Measurements from ENCODE around the gene SORCS2.

- TF ChIP-seq CTCF (IDR thresholded peaks at IDR 0.05; ENCODE audit: poor library complexity, severe bottlenecking) (peak; percentile 24), EP300 (conservative IDR thresholded peaks at IDR 0.05; ENCODE audit: poor library complexity, severe bottlenecking) (no peak), EZH2 (IDR thresholded peaks at IDR 0.05; ENCODE audit: borderline replicate concordance, insufficient read depth, low read length, poor library complexity, severe bottlenecking) (no peak), POLR2AphosphoS5 (IDR thresholded peaks at IDR 0.05) (no peak), REST (IDR thresholded peaks at IDR 0.05; ENCODE audit: borderline replicate concordance) (no peak), SMC3 (conservative IDR thresholded peaks at IDR 0.05; ENCODE audit: poor library complexity) (no peak), MXI1 (conservative IDR thresholded peaks at IDR 0.05; ENCODE audit: poor library complexity, severe bottlenecking) (no peak), RAD21 (conservative IDR thresholded peaks at IDR 0.05) (no peak), TAF1 (IDR thresholded peaks at IDR 0.05; ENCODE audit: low read depth) (no peak)
Observed at GRCh38 chr4:7295911-7296660, 103.7 kb downstream of the SORCS2 start.

Measured in neural cell (in vitro differentiated cells).